Endothelial cell of umbilical vein (primary cell): ENCODE measurements around the gene DMBX1. TPM values are rescaled to one million over a fixed set of nuclear protein-coding genes. Genes with fewer than 3 reads are reported as not detected.

ENCODE experiments used
- BruUV-seq: library from RNA; stranded (reverse); fragments of 400-500 nt; replicated peaks from 2 replicates; lab custom pipeline; 2021; lab: Mats Ljungman, UMichigan
- CTCF ChIA-PET: fragments of 300-600, 350-600 bp; sonication (Branson Sonifier 250); formaldehyde crosslinking; loops from one replicate; lab custom pipeline; 2021; ENCODE audit warnings: antibody characterized with exemption, inconsistent platforms; lab: Charles Lee
- POLR2A ChIA-PET: fragments of 300-600, 350-600 bp; sonication (Branson Sonifier 250); formaldehyde crosslinking; loops from one replicate; lab custom pipeline; 2021; ENCODE audit warnings: antibody characterized with exemption, inconsistent platforms; lab: Charles Lee
- DNase-seq: peaks from one replicate; pipeline ENCODE4 v3.0.0-alpha.2; 2011; ENCODE audit warnings: low read depth, low spot score
- FAIRE-seq: peaks from 2 replicates; lab custom pipeline; 2011; peaks lifted over from hg19 to GRCh38; lab: Jason Lieb, UNC
- H2AFZ ChIP-seq: 2 replicates; pipeline ENCODE4 v1.6.0; 2012; ENCODE audit warnings: low read depth, low read length, control low read depth, inconsistent platforms
- H3K27ac ChIP-seq: 2 replicates; pipeline ENCODE4 v1.5.1; 2011; ENCODE audit warnings: low read depth, mild to moderate bottlenecking, control low read depth, low read length, moderate library complexity; ENCODE audit not compliant: insufficient read depth
- H3K27me3 ChIP-seq, 2 experiments: 2 replicates each; pipeline versions ENCODE4 v1.6.0 to v1.6.1; 2011; ENCODE audit warnings: low read length in 2 of 2, mixed read lengths in 1 of 2; ENCODE audit not compliant: control insufficient read depth in 2 of 2, insufficient read depth in 2 of 2
- H3K36me3 ChIP-seq, 2 experiments: 2 replicates in 1 of 2; 3 replicates in 1 of 2; pipeline ENCODE4 v1.5.1; 2011; ENCODE audit warnings: low read length in 2 of 2, mild to moderate bottlenecking in 1 of 2, moderate library complexity in 1 of 2; ENCODE audit not compliant: control insufficient read depth in 2 of 2, insufficient read depth in 2 of 2; ENCODE audit errors: extremely low read depth in 1 of 2
- H3K4me1 ChIP-seq: 3 replicates; pipeline ENCODE4 v1.5.1; 2011; ENCODE audit warnings: mild to moderate bottlenecking, low read length; ENCODE audit not compliant: control insufficient read depth, insufficient read depth; ENCODE audit errors: extremely low read depth
- H3K4me2 ChIP-seq: 2 replicates; pipeline ENCODE4 v1.6.1; 2011; ENCODE audit warnings: low read length, control low read depth, mixed read lengths; ENCODE audit not compliant: insufficient read depth
- H3K4me3 ChIP-seq, 3 experiments: fragments of 200-600 bp in 1 of 3; sonication (generic), shearing (Covaris generic) in 1 of 3; replicated peaks in 1 of 3; 2 replicates each; pipeline ENCODE4 v1.5.1; 2011 to 2016; ENCODE audit warnings: control low read depth in 3 of 3, low read length in 3 of 3, mild to moderate bottlenecking in 2 of 3, inconsistent platforms in 1 of 3, low read depth in 1 of 3, moderate library complexity in 1 of 3; ENCODE audit not compliant: insufficient read depth in 1 of 3
- H3K79me2 ChIP-seq: 2 replicates; pipeline ENCODE4 v1.6.0; 2012; ENCODE audit warnings: low read length, inconsistent platforms; ENCODE audit not compliant: control insufficient read depth, insufficient read depth
- H3K9ac ChIP-seq: replicated peaks from 2 replicates; pipeline ENCODE3; 2011; ENCODE audit warnings: low read length, control low read depth; ENCODE audit not compliant: insufficient read depth; ENCODE audit errors: extremely low read depth
- H3K9me1 ChIP-seq: replicated peaks from 3 replicates; pipeline ENCODE4 v1.6.0; 2011; ENCODE audit warnings: mild to moderate bottlenecking, low read length; ENCODE audit not compliant: control insufficient read depth, insufficient read depth; ENCODE audit errors: extremely low read depth
- H3K9me3 ChIP-seq: replicated peaks from 2 replicates; pipeline ENCODE4 v1.5.1; 2012; ENCODE audit warnings: low read length, inconsistent platforms; ENCODE audit not compliant: control insufficient read depth, insufficient read depth
- H4K20me1 ChIP-seq: replicated peaks from 2 replicates; pipeline ENCODE3; 2011; ENCODE audit warnings: mild to moderate bottlenecking, low read length; ENCODE audit not compliant: control insufficient read depth, insufficient read depth; ENCODE audit errors: extremely low read depth
- EZH2 ChIP-seq: IDR thresholded peaks from 2 replicates; pipeline ENCODE4 v1.6.1; 2012; ENCODE audit warnings: borderline replicate concordance, low read depth, mild to moderate bottlenecking, moderate library complexity, low read length, inconsistent platforms; ENCODE audit not compliant: severe bottlenecking
- FOS ChIP-seq: IDR thresholded peaks from 2 replicates; pipeline ENCODE4 v1.6.1; 2011; ENCODE audit warnings: mild to moderate bottlenecking, low read length, moderate library complexity, borderline replicate concordance; ENCODE audit not compliant: insufficient read depth
- JUN ChIP-seq: IDR thresholded peaks from 2 replicates; pipeline ENCODE4 v1.6.1; 2011; ENCODE audit warnings: borderline replicate concordance, low read depth; ENCODE audit not compliant: insufficient read length, insufficient read depth
- MYC ChIP-seq: IDR thresholded peaks from one replicate; pipeline ENCODE4 v1.6.1; 2011; ENCODE audit warnings: mild to moderate bottlenecking, low read depth, low read length
- POLR2A ChIP-seq: IDR thresholded peaks from 2 replicates; pipeline ENCODE4 v1.6.1; 2012; ENCODE audit warnings: low read depth, mild to moderate bottlenecking, control low read depth, low read length
- POLR2AphosphoS5 ChIP-seq: IDR thresholded peaks from 2 replicates; pipeline ENCODE4 v1.6.1; 2012; ENCODE audit warnings: low read depth, mild to moderate bottlenecking, control low read depth, low read length, moderate library complexity; ENCODE audit not compliant: insufficient read depth
- dilution Hi-C: fragments of 300-500 bp; cut with MboI; formaldehyde crosslinking; loops from one replicate; pipeline ENCODE4 v1.15.0; 2019; ENCODE audit warnings: low sequenced_read_pairs; ENCODE audit not compliant: extremely low pct_ligation_motif_present
- intact Hi-C: fragments of 100-400 bp; cut with micrococcal nuclease; formaldehyde crosslinking; loops from one replicate; pipeline ENCODE4 v1.10.0; 2022
- polyA plus RNA-seq, 4 experiments: library from polyadenylated mRNA; depleted of rRNA in 3 of 4; stranded (reverse) in 3 of 4; unstranded in 1 of 4; fragments of >200 nt; gene quantifications; 2 replicates each; pipeline versions ENCODE4 v1.2.1 to v1.2.3, GENCODE V29; 2011 to 2012; ENCODE audit warnings: missing spikeins in 1 of 4
- total RNA-seq: library from RNA; stranded (reverse); gene quantifications from 2 replicates; pipeline ENCODE4 v1.2.3, GENCODE V29; 2021
- TF ChIP-seq, protein P1 (sequence below), 2 donors: IDR thresholded peaks; 1 replicate in 1 of 2; 2 replicates in 1 of 2; pipeline ENCODE4 v1.5.1; 2011; ENCODE audit warnings: low read length in 2 of 2, mild to moderate bottlenecking in 2 of 2, moderate library complexity in 2 of 2, control low read depth in 1 of 2, inconsistent platforms in 1 of 2, low read depth in 1 of 2; ENCODE audit not compliant: insufficient read depth in 1 of 2; ENCODE audit errors: extremely low read depth in 1 of 2
- TF ChIP-seq, protein P2 (sequence below): IDR thresholded peaks from 2 replicates; pipeline ENCODE4 v1.6.1; 2011; ENCODE audit not compliant: insufficient read depth, insufficient read length

Gene DMBX1
- total and polyA plus RNA-seq, 2 donors (not counting 3 experiments of a cell fraction or from before 2014, with no cell fraction given), result not detected

DNA sequence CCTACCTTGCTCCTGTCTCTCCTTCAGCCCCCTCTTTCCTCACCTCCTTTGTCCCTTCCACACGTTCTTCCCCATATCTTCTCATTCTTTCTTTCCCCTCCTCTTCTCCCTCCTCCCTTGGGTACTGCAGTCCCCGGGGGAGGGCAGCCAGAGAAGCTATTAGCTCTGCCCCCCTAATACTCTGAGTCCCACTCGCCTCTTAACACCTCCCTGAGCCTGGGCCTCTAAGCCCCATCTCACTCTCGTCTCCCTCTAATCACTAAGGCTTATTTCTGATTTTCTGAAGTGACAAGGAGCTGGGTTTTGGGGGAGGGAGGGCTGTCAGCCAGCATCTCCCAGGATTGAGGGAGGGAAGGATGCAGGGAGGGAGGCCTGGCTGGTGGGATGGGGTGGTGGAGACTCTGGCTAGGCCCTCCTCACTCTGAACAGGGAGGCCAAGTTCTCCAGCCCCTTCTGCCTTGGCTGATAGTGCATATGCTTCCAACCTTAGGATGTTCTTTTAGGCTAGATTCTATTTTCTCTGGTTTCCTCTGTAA lies 25.6 kb upstream of the DMBX1 start:
- BruUV-seq, result no TSS peak
- ChIA-PET CTCF (interaction anchor here (1.6 to 2.6 kb wide), 2 partner anchors 14 to 17 kb away, joined by 3 to 9 read pairs; no protein-coding TSS in a partner anchor), POLR2A (no interaction called here)

More for the DNA sequence above, 25.6 kb upstream of the DMBX1 start:
- dilution Hi-C loops, result no loop called here
- H3K4me3 ChIP-seq, result no peak overlapping the region
- H3K4me2 ChIP-seq, result no peak overlapping the region
- H3K79me2 ChIP-seq, result no peaks in the 10 kb centered on the region
- DNase-seq, result no peak
- peaks cover 28 to 48% of the 10 kb centered on the region in 2 experiments for H3K27me3 ChIP-seq
- no peak overlapping the region for H2AFZ ChIP-seq
- TF ChIP-seq, protein P1, sequence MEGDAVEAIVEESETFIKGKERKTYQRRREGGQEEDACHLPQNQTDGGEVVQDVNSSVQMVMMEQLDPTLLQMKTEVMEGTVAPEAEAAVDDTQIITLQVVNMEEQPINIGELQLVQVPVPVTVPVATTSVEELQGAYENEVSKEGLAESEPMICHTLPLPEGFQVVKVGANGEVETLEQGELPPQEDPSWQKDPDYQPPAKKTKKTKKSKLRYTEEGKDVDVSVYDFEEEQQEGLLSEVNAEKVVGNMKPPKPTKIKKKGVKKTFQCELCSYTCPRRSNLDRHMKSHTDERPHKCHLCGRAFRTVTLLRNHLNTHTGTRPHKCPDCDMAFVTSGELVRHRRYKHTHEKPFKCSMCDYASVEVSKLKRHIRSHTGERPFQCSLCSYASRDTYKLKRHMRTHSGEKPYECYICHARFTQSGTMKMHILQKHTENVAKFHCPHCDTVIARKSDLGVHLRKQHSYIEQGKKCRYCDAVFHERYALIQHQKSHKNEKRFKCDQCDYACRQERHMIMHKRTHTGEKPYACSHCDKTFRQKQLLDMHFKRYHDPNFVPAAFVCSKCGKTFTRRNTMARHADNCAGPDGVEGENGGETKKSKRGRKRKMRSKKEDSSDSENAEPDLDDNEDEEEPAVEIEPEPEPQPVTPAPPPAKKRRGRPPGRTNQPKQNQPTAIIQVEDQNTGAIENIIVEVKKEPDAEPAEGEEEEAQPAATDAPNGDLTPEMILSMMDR (IDR thresholded peaks at IDR 0.05; ENCODE audit: extremely low read depth in 1 of 2, insufficient read depth in 1 of 2, low read depth in 1 of 2, low read length in 2 of 2), result no peak
- TF ChIP-seq, protein P2, sequence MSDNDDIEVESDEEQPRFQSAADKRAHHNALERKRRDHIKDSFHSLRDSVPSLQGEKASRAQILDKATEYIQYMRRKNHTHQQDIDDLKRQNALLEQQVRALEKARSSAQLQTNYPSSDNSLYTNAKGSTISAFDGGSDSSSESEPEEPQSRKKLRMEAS, result no peak
- no peak for TF ChIP-seq FOS
- no peak for TF ChIP-seq JUN
- TF ChIP-seq POLR2AphosphoS5, result no peak
- TF ChIP-seq MYC, result no peak
- TF ChIP-seq EZH2, result no peak
- TF ChIP-seq POLR2A, result no peak
- no peak for FAIRE-seq
- no peaks in the 10 kb centered on the region for H3K9me1 ChIP-seq
- peaks cover 3% of the 10 kb centered on the region for H3K4me1 ChIP-seq
- no peak overlapping the region for H3K27ac ChIP-seq
- intact Hi-C loops, result no loop called here
- H3K36me3 ChIP-seq, result no peaks in the 10 kb centered on the region
- no peaks in the 10 kb centered on the region for H3K9me3 ChIP-seq
- no peaks in the 10 kb centered on the region for H4K20me1 ChIP-seq
- no peak overlapping the region for H3K9ac ChIP-seq
